Measurements from ENCODE around the gene SIK1.

DNA sequence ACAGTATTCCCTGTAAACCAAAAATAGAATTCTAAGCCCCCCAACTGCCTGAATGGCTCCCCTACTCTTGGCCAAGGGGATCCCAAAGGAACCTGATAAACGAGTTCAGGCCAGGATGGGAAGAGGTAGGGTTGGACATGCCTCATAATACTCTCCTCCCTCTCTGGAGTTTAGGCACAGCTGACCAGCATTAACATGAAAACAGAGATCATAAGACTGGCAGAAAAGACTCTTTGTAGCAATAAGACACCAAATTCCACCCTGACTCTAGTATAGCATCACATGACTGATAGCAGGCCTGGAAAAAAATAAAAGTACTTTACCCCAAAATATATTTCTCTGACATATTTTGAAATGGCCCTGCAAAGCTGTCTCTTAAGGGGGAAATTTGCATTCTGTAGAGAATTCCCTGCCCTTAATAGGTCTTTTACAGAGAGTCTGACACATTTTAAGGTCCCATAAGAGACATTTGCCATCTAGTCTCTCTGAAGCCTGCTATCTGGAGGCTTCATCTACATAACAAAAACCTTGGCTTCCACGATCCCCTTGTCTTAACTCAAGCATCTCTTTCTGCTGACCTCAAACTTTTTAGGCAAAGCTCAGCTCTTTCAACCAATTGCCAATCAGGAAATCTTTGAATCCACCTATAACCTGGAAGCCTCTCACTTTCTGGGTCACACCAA lies 55.9 kb downstream of the SIK1 start:
- TF ChIP-seq, protein P1, sequence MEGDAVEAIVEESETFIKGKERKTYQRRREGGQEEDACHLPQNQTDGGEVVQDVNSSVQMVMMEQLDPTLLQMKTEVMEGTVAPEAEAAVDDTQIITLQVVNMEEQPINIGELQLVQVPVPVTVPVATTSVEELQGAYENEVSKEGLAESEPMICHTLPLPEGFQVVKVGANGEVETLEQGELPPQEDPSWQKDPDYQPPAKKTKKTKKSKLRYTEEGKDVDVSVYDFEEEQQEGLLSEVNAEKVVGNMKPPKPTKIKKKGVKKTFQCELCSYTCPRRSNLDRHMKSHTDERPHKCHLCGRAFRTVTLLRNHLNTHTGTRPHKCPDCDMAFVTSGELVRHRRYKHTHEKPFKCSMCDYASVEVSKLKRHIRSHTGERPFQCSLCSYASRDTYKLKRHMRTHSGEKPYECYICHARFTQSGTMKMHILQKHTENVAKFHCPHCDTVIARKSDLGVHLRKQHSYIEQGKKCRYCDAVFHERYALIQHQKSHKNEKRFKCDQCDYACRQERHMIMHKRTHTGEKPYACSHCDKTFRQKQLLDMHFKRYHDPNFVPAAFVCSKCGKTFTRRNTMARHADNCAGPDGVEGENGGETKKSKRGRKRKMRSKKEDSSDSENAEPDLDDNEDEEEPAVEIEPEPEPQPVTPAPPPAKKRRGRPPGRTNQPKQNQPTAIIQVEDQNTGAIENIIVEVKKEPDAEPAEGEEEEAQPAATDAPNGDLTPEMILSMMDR (conservative IDR thresholded peaks at IDR 0.05 in 1 of 2, IDR thresholded peaks at IDR 0.05 in 1 of 2; ENCODE audit: low read depth in 1 of 2, low read length in 2 of 2), result no peak
- TF ChIP-seq EZH2 (IDR thresholded peaks at IDR 0.05; ENCODE audit: low read length, missing control alignments), result no peak

Measured in fibroblast of lung (primary cell).